GM18505 (cell line): ENCODE results near the gene HNRNPF.
"Not testable (repeated sequence)": the region's sequence is repeated elsewhere in the genome, so short reads cannot be mapped to it uniquely, and the experiment has no call there.

Source experiments
- ATAC-seq: cut with Tn5 transposase; IDR thresholded peaks from one replicate; pipeline ENCODE4 v1.9.1; 2021; ENCODE audit not compliant: unreplicated experiment
- POLR2A ChIP-seq: IDR thresholded peaks from 4 replicates; pipeline ENCODE4 v1.6.1; 2011; ENCODE audit warnings: borderline replicate concordance; ENCODE audit not compliant: insufficient read depth, insufficient read length; ENCODE audit errors: extremely low read depth

HNRNPF gene

GRCh38 chr10:43339136-43339535 is 69.8 kb downstream of the HNRNPF start:
- no peak for TF ChIP-seq POLR2A
- no peak for ATAC-seq

GRCh38 chr10:43338117-43338516 is 70.9 kb downstream of the HNRNPF start:
- no peak for ATAC-seq
- no peak for TF ChIP-seq POLR2A

GRCh38 chr10:43337536-43337935 is 71.5 kb downstream of the HNRNPF start:
- ATAC-seq, result not testable (repeated sequence)

GRCh38 chr10:43336641-43337318 is 72.2 kb downstream of the HNRNPF start:
- TF ChIP-seq POLR2A, result no peak
- ATAC-seq, result no peak

- ATAC-seq, result no peak
- TF ChIP-seq POLR2A, result no peak
Observed at GRCh38 chr10:43336061-43336460, 72.9 kb downstream of the HNRNPF start.
